Skin of body (tissue), 2 donors: Measurements from ENCODE around the gene ZDHHC12. TPM values are rescaled to one million over a fixed set of nuclear protein-coding genes. Genes with fewer than 3 reads are reported as not detected.

Experiments
- DNase-seq: peaks from one replicate; lab custom pipeline; 2025; lab: John Stamatoyannopoulos, UW
- total RNA-seq: library from RNA; depleted of rRNA; stranded (reverse); fragments of >200 nt; gene quantifications from one replicate; pipeline ENCODE4 v1.2.3, GENCODE V29; 2014

ZDHHC12 gene
- total RNA-seq, result 7.5 TPM

GRCh38 chr9:128723866-128724743, at the start of gene ZDHHC12:
ZDHHC12 (minus strand) TSS chr9:128724127; CDS start chr9:128724093, 34 bp downstream.
- DNase-seq, result peak; percentile 67

- DNase-seq, result no peak
These were observed 49.1 kb upstream of the ZDHHC12 start for GRCh38 chr9:128773049-128773448.

GRCh38 chr9:128771745-128772519, 48.0 kb upstream of the ZDHHC12 start, which contains the start of gene ZER1:
ZER1 (minus strand) TSS chr9:128771927; CDS start chr9:128755565, 16,362 bp downstream.
- peak; percentile 79 for DNase-seq

GRCh38 chr9:128771094-128771721, 47.3 kb upstream of the ZDHHC12 start:
- DNase-seq, result no peak

- DNase-seq, result no peak
These were observed 46.5 kb upstream of the ZDHHC12 start for GRCh38 chr9:128770286-128771030.

GRCh38 chr9:128768606-128769005, 44.7 kb upstream of the ZDHHC12 start:
- no peak for DNase-seq

- no peak for DNase-seq
These were observed 41.6 kb upstream of the ZDHHC12 start for GRCh38 chr9:128765499-128765898.

GRCh38 chr9:128764361-128764760, 40.4 kb upstream of the ZDHHC12 start:
- no peak for DNase-seq

GRCh38 chr9:128762671-128763449, 38.9 kb upstream of the ZDHHC12 start:
- no peak for DNase-seq

GRCh38 chr9:128757602-128758001, 33.7 kb upstream of the ZDHHC12 start:
- DNase-seq, result no peak

- DNase-seq, result no peak
These were observed 29.7 kb upstream of the ZDHHC12 start for GRCh38 chr9:128753627-128754026.

- no peak for DNase-seq
These were observed 27.1 kb upstream of the ZDHHC12 start for GRCh38 chr9:128750926-128751595.

- DNase-seq, result no peak
These were observed 23.3 kb upstream of the ZDHHC12 start for GRCh38 chr9:128747241-128747640.

- DNase-seq, result no peak
These were observed 19.5 kb upstream of the ZDHHC12 start for GRCh38 chr9:128743421-128743820.

GRCh38 chr9:128742401-128742800, 18.5 kb upstream of the ZDHHC12 start:
- no peak for DNase-seq

GRCh38 chr9:128735373-128735772, 11.4 kb upstream of the ZDHHC12 start:
- DNase-seq, result no peak

- DNase-seq, result no peak
These were observed 9.3 kb upstream of the ZDHHC12 start for GRCh38 chr9:128733256-128733655.

GRCh38 chr9:128732576-128732975, 8.6 kb upstream of the ZDHHC12 start:
- DNase-seq, result no peak

GRCh38 chr9:128731691-128732090, 7.8 kb upstream of the ZDHHC12 start:
- DNase-seq, result no peak

- no peak for DNase-seq
These were observed 7.2 kb upstream of the ZDHHC12 start for GRCh38 chr9:128731093-128731492.
